Colonic mucosa (tissue), 4 donors: ENCODE results near the gene TLCD2. TPM values are rescaled to one million over a fixed set of nuclear protein-coding genes. Genes with fewer than 3 reads are reported as not detected.

Experiments used
- DNase-seq: peaks from one replicate; pipeline ENCODE4 v3.0.0-alpha.2; 2020
- H3K27ac ChIP-seq: fragments of 200-600 bp; one replicate; pipeline ENCODE4 v1.8.0; 2021
- H3K27me3 ChIP-seq: fragments of 200-600 bp; one replicate; pipeline ENCODE4 v1.8.0; 2021
- H3K36me3 ChIP-seq: fragments of 200-600 bp; one replicate; pipeline ENCODE4 v1.8.0; 2021
- H3K4me1 ChIP-seq: fragments of 200-600 bp; one replicate; pipeline ENCODE4 v1.8.0; 2021; ENCODE audit warnings: mild to moderate bottlenecking
- H3K4me3 ChIP-seq: fragments of 200-600 bp; one replicate; pipeline ENCODE4 v1.8.0; 2021
- H3K9ac ChIP-seq, 2 donors: one replicate each; pipeline ENCODE4 v1.7.0; 2013; ENCODE audit warnings: control low read depth in 2 of 2, low read depth in 2 of 2, low read length in 2 of 2
- H3K9me3 ChIP-seq: fragments of 200-600 bp; one replicate; pipeline ENCODE4 v1.8.0; 2021
- CTCF ChIP-seq: fragments of 200-600 bp; IDR thresholded peaks from one replicate; pipeline ENCODE4 v1.8.0; 2022; ENCODE audit warnings: antibody characterized with exemption, mild to moderate bottlenecking
- intact Hi-C: fragments of 100-400 bp; cut with DNase I; formaldehyde crosslinking; loops from one replicate; pipeline ENCODE4 v1.14.1; 2022
- total RNA-seq, 2 donors: library from RNA; stranded (reverse); fragmentation: NEBNext Ultra II Directional in 1 of 2; extraction: Animal tissue kit (Norgen Biotek cat#: 25700) in 1 of 2; gene quantifications; one replicate each; pipeline ENCODE4 v1.2.1, GENCODE V29; 2021
- donor health status: healthy.
- donor health status: DM: no; HTN: no; CAD: no.
- donor health status: DM: no; HTN: no; CAD: no.

Gene TLCD2
- total RNA-seq, 2 donors from 2014 or later: 30.2 to 32.6 TPM

- Histone ChIP-seq H3K9me3 (no peaks in the 10 kb centered on the region), H3K27ac (no peak overlapping the region), H3K9ac (no peak overlapping the region), H3K4me1 (peaks cover 4% of the 10 kb centered on the region), H3K27me3 (no peaks in the 10 kb centered on the region), H3K36me3 (no peaks in the 10 kb centered on the region), H3K4me3 (no peak overlapping the region)
- no peak for DNase-seq
- no peak for TF ChIP-seq CTCF
- intact Hi-C loops: no loop called here
Observed at GRCh38 chr17:1737531-1738291, 27.5 kb upstream of the TLCD2 start.

DNA sequence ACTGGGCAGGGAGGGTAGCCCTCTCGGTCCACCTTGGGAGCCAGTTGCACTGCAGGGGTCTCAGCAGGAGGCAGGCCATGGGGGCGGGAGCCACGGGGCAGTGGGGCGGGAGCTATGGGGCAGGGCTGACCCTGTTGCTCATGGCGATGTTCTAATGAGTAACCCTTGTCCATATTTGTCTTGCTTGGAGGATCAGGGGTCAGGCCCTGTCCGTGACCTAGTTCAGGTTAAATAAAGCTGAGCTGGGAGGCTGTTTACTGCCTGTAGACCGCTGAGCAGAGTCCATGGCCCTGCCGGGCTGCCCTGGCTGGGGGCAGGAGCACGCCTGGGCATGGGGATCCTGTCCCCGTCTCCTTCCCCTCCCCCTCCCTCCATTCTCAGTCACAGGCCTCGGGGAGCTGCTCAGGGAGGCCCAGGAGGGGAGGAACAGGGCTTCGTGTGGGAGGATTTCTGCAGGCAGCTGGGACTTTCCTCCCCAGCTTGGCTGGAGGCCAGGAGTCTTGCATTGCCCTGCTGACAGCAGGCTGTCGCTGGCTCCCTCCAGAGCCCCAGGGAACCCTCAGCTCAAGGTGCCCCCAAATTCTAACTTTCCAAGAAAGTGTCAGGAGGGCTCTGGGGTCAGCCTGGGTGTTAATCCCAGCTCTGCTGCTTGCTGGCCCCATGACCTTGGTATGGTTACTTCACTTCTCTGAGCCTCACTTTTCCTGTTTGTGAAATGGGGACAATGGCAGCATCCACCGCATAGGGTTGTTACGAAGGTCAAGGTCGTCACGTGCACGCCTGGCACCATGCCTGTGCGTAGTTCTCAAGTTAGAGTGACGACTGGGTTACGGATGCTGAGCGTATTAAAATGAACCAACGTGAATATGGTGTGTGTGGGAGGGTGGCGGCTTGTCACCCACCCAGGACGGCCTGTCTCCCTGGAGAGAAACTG is 26.4 kb upstream of the TLCD2 start:
- Histone ChIP-seq H3K27me3 (no peaks in the 10 kb centered on the region), H3K9ac (peak overlapping the region in 1 of 2 donors; percentile 12), H3K4me3 (no peak overlapping the region), H3K9me3 (no peaks in the 10 kb centered on the region), H3K27ac (no peak overlapping the region), H3K36me3 (no peaks in the 10 kb centered on the region), H3K4me1 (peaks cover 4% of the 10 kb centered on the region)
- intact Hi-C loops: no loop called here
- no peak for DNase-seq
- no peak for TF ChIP-seq CTCF

DNA sequence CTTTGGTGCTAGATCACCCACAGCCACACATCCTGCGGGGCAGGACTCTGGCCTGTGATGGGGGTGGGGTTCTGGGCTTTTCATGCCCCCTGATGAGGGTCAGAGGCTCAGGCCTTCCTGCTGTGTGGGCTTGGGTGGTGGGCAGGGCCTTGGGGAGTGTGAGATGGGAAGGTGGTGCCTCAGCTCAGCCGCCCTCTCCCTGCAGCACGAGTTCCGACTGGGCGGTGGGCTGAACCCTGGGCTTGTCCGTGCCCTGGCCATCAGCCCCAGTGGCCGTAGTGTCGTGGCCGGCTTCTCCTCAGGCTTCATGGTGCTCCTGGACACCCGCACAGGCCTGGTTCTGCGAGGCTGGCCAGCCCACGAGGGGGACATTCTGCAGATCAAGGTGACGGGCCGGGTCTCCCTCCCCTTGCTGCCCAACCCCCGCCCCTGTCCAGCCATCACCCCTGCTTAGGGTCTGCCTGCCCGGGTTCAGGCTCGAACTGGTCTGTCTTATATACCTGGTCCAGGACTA is 25.7 kb upstream of the TLCD2 start:
- DNase-seq: no peak
- H3K9ac ChIP-seq: no peak overlapping the region
- TF ChIP-seq CTCF: no peak

DNA sequence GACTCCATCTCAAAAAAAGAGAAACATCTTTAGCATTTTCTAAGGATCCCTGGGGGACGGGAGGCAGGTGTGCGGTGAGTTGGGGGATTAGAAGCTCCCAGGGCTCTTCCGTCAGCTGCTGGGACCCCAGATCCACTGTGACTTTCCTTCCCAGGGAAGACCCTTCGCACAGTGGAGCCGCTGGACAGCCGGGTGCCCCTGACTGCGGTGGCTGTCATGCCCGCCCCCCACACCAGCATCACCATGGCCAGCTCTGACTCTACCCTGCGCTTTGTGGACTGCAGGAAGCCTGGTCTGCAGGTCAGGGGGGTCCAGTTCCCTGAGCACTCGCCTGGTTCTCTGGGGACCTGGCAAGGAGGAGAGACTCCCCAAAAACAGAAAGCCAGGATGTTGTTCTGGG is 25.2 kb upstream of the TLCD2 start:
- no peak overlapping the region for H3K4me3 ChIP-seq

More for the DNA sequence above, 25.7 kb upstream of the TLCD2 start:
- H3K9me3 ChIP-seq: no peaks in the 10 kb centered on the region
- no peak overlapping the region for H3K4me3 ChIP-seq
- H3K27me3 ChIP-seq: no peaks in the 10 kb centered on the region
- intact Hi-C loops: no loop called here
- peaks cover 4% of the 10 kb centered on the region for H3K4me1 ChIP-seq
- H3K27ac ChIP-seq: no peak overlapping the region
- H3K36me3 ChIP-seq: no peaks in the 10 kb centered on the region

More for the DNA sequence above, 25.2 kb upstream of the TLCD2 start:
- H3K4me1 ChIP-seq: peaks cover 4% of the 10 kb centered on the region
- no peaks in the 10 kb centered on the region for H3K36me3 ChIP-seq
- intact Hi-C loops: no loop called here
- H3K27ac ChIP-seq: no peak overlapping the region
- H3K27me3 ChIP-seq: no peaks in the 10 kb centered on the region
- no peak for DNase-seq
- no peaks in the 10 kb centered on the region for H3K9me3 ChIP-seq
- H3K9ac ChIP-seq: no peak overlapping the region
- no peak for TF ChIP-seq CTCF
